Peyer's patch (tissue), 4 donors: ENCODE measurements around the gene MOSMO.

ENCODE experiments used
- POLR2A ChIP-seq, 2 donors: fragments of 450-650 bp; IDR thresholded peaks; one replicate each; pipeline ENCODE4 v1.5.1; 2017; ENCODE audit warnings: antibody characterized with exemption in 2 of 2, mild to moderate bottlenecking in 2 of 2, moderate library complexity in 2 of 2
- TF ChIP-seq, protein P1 (sequence below), 6 experiments: fragments of 450-650 bp in 4 of 6; fragments of 200-600 bp in 2 of 6; sonication (generic) in 1 of 6; IDR thresholded peaks; one replicate each; pipeline ENCODE4 v1.5.1; 2017 to 2019; ENCODE audit warnings: antibody characterized with exemption in 6 of 6, mild to moderate bottlenecking in 3 of 6, moderate library complexity in 1 of 6

DNA sequence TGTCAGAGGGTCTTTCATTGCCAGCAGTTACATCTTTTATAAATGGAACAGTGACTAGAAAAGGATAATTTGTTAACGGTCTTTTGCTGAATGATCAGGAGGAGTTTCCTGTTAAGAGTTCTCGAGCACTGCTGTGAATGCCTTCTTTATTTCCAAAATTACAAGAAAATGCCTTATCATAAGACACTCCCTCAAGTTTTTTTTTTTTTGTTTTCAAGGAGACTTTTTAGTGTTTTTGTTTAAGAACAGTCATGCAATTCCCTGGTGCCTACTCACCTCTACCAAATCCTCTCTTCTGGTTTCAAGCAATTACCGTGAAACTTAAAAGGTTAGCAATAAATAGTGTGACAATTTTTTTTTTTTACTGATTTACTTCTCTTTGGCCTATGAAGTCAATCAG, 65.4 kb downstream of the MOSMO start:
- TF ChIP-seq, protein P1, sequence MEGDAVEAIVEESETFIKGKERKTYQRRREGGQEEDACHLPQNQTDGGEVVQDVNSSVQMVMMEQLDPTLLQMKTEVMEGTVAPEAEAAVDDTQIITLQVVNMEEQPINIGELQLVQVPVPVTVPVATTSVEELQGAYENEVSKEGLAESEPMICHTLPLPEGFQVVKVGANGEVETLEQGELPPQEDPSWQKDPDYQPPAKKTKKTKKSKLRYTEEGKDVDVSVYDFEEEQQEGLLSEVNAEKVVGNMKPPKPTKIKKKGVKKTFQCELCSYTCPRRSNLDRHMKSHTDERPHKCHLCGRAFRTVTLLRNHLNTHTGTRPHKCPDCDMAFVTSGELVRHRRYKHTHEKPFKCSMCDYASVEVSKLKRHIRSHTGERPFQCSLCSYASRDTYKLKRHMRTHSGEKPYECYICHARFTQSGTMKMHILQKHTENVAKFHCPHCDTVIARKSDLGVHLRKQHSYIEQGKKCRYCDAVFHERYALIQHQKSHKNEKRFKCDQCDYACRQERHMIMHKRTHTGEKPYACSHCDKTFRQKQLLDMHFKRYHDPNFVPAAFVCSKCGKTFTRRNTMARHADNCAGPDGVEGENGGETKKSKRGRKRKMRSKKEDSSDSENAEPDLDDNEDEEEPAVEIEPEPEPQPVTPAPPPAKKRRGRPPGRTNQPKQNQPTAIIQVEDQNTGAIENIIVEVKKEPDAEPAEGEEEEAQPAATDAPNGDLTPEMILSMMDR (IDR thresholded peaks at IDR 0.05): no peak
- TF ChIP-seq POLR2A (IDR thresholded peaks at IDR 0.05): no peak
